Body of pancreas (tissue), 4 donors: Measurements from ENCODE around the gene AGK. TPM values are rescaled to one million over a fixed set of nuclear protein-coding genes. Genes with fewer than 3 reads are reported as not detected.

Source experiments
- ATAC-seq: fragments of 150-250 bp; one replicate; pipeline ENCODE4 v1.9.1; 2016
- DNase-seq, 4 donors: peaks; one replicate each; pipeline ENCODE4 v3.0.0-alpha.2; 2019
- H3K27ac ChIP-seq, 4 donors: fragments of 200-600 bp; sonication (generic); 1 replicate in 3 of 4; 2 replicates in 1 of 4; pipeline versions ENCODE4 v1.5.1 to v1.6.1; 2016 to 2019; ENCODE audit warnings: mild to moderate bottlenecking in 1 of 4, mixed read lengths in 1 of 4, moderate library complexity in 1 of 4
- H3K27me3 ChIP-seq, 2 donors: fragments of 200-600 bp; sonication (generic); one replicate each; pipeline ENCODE4 v1.6.0; 2016; ENCODE audit warnings: mild to moderate bottlenecking in 1 of 2
- H3K36me3 ChIP-seq, 2 donors: fragments of 200-600 bp; sonication (generic); replicated peaks in 1 of 2; 2 replicates each; pipeline ENCODE4 v1.5.1; 2016; ENCODE audit warnings: low read depth in 2 of 2; ENCODE audit not compliant: insufficient read depth in 1 of 2
- H3K4me1 ChIP-seq: fragments of 200-600 bp; sonication (generic); one replicate; pipeline ENCODE4 v1.6.0; 2016
- H3K4me3 ChIP-seq, 2 donors: fragments of 200-600 bp; sonication (generic); 1 replicate in 1 of 2; 2 replicates in 1 of 2; pipeline ENCODE4 v1.5.1; 2016 to 2019
- H3K9me3 ChIP-seq, 3 donors: fragments of 200-600 bp; sonication (generic); 1 replicate in 2 of 3; 2 replicates in 1 of 3; pipeline ENCODE4 v1.5.1; 2016
- POLR2A ChIP-seq, 3 donors: fragments of 450-650 bp; IDR thresholded peaks; one replicate each; pipeline ENCODE4 v1.6.1; 2016; ENCODE audit warnings: antibody characterized with exemption in 3 of 3, mild to moderate bottlenecking in 2 of 3
- WGBS, 2 donors: methylation state at CpG; one replicate each; pipeline ENCODE4 v1.1.5; 2017; 5-methylcytosine and 5-hydroxymethylcytosine counted together
- intact Hi-C: fragments of 100-400 bp; cut with DNase I; formaldehyde crosslinking; loops from one replicate; pipeline ENCODE4 v1.15.1; 2023
- total RNA-seq, 2 donors: library from RNA; depleted of rRNA; stranded (reverse); fragments of >200 nt; gene quantifications; one replicate each; pipeline ENCODE4 v1.1.0, GENCODE V29; 2016
- TF ChIP-seq, protein P1 (sequence below), 7 experiments: fragments of 450-650 bp in 4 of 7; fragments of 200-600 bp in 3 of 7; sonication (generic) in 3 of 7; IDR thresholded peaks; one replicate each; pipeline ENCODE4 v1.5.1; 2016 to 2019; ENCODE audit warnings: antibody characterized with exemption in 7 of 7

The AGK gene
- total RNA-seq, 2 donors from 2014 or later, result 12.7 to 30.7 TPM

DNA sequence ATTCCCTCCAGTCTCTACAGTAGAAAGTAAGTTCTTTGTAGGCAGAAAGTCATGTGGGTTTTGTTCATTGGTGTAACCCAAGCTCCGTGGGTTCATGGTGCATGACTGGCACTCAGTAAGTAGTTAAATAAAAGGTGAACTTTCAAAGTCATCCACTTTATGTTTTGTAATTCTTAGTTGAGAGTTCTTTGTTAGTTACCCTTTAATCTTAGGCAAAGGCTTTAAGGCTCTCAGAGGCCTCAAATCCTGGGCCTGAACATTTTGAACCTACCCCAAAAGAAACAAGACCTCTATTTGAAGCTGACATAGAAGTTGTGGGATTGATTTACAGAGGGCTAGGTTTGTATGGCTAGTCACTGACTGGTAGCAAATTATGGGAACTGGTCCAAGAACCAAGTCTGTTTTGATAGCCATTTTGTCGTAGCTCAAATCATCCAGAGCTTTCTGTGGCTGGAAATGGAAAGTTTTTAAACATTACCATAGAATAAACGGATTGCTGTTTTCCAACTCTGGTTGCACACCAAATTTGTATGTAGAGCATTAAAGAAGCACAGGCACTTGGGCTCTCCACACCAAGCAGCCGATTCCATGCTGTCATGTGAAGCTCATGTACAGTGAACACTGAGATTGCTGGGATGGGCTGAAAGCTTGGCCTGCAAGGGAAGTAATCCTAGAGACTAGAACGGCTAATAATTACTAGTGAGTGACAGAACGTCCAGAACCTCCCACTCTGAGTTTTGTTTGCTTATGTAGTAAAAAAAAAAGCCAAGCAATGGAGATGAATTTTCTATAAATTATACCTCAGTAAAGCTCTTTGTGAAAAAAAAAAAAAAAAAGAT lies 97.3 kb downstream of the AGK start:
- ATAC-seq, result no peak
- TF ChIP-seq, protein P1, sequence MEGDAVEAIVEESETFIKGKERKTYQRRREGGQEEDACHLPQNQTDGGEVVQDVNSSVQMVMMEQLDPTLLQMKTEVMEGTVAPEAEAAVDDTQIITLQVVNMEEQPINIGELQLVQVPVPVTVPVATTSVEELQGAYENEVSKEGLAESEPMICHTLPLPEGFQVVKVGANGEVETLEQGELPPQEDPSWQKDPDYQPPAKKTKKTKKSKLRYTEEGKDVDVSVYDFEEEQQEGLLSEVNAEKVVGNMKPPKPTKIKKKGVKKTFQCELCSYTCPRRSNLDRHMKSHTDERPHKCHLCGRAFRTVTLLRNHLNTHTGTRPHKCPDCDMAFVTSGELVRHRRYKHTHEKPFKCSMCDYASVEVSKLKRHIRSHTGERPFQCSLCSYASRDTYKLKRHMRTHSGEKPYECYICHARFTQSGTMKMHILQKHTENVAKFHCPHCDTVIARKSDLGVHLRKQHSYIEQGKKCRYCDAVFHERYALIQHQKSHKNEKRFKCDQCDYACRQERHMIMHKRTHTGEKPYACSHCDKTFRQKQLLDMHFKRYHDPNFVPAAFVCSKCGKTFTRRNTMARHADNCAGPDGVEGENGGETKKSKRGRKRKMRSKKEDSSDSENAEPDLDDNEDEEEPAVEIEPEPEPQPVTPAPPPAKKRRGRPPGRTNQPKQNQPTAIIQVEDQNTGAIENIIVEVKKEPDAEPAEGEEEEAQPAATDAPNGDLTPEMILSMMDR (IDR thresholded peaks at IDR 0.05), result no peak
- no peak for TF ChIP-seq POLR2A (IDR thresholded peaks at IDR 0.05)
- intact Hi-C loops, result no loop called here
- peaks cover 0 to 3% of the 10 kb centered on the region in 2 donors for H3K36me3 ChIP-seq
- no peak overlapping the region for H3K27ac ChIP-seq
- peaks cover 8% of the 10 kb centered on the region for H3K4me1 ChIP-seq
- no peaks in the 10 kb centered on the region for H3K9me3 ChIP-seq
- no peak for DNase-seq
- H3K4me3 ChIP-seq, result no peak overlapping the region
- WGBS, 2 donors, result 60 to 63% methylated on average over 6 of the region's 6 CpGs
- H3K27me3 ChIP-seq, result no peaks in the 10 kb centered on the region

DNA sequence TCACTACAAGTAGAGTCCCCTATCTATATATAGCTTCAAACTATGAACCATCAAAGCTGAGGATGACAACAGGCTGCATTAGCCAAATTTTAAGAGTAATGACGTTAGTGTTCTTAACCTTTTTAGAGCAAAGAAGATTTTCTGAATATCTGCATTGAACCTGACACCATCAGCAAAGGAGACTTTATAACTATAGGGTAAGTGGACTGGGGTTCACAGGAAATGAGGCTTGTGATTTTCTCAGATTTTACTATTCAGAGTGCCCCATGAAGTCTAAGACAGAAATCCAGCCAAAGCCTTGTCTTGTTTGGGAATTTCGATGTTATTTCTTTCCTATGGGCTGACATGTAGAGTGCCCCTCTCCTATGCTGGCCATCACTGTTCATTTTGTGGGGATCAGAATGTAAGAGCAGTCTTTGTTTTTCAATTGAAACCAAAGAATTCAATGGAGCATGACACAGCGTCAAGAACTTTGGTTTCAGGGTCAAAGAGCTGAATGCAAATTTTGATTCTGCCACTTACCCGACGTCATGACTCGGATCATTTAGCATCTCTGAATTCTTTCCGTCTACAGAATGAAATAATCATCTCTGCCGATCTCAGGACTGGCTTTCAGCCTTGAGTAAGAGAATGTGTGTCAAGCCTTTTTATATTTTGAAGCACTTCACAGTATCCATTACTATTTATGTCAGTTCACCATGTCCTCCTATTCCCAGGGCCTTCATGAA lies 98.1 kb downstream of the AGK start:
- ATAC-seq (no peak), DNase-seq (no peak)
- Histone ChIP-seq H3K9me3 (no peaks in the 10 kb centered on the region), H3K27me3 (no peaks in the 10 kb centered on the region), H3K4me1 (peaks cover 10% of the 10 kb centered on the region), H3K4me3 (no peak overlapping the region), H3K36me3 (peaks cover 0 to 3% of the 10 kb centered on the region in 2 donors), H3K27ac (no peak overlapping the region)
- intact Hi-C loops, result no loop called here
- TF ChIP-seq, protein P1 (IDR thresholded peaks at IDR 0.05), result no peak
- TF ChIP-seq POLR2A (IDR thresholded peaks at IDR 0.05), result no peak
- WGBS, 2 donors, result 70 to 75% methylated on average over 8 of the region's 8 CpGs

DNA sequence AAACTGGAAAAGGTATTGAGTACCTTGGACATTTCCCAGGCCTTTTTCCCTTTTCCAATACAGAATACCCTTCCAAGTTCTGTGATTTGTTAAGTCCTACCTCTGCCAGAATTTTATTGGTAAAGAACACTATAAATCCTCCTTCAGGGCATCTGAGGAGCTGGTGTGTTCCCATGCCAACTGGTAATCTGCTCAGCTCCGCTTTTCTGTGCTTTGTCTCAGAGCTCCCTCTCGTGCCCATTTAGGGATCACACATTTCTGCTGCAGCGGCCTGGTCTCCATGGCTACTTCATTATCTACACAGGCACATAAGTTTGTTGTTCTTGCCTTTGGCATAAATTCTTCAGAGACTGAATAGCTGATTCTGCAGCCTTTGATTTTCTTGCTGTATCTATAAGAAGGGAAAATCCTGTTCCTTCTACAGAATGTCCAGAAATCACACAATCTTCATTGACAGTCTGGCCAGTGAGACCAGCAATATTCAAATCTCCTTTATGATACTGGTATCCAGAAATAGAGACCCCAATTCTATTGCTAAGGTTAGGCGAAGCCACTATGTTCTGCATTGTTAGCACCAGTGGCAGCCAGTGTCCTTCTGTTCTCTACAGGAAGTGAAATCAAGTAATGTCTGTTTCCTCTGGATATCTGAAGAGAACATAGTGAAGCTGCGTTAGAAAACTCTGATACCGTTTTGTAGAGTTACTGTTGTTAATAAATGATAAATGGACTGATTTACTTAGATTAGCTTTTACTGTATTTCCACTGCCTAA lies 98.8 kb downstream of the AGK start:
- Histone ChIP-seq H3K4me3 (no peak overlapping the region), H3K4me1 (peaks cover 14% of the 10 kb centered on the region), H3K9me3 (no peaks in the 10 kb centered on the region), H3K27ac (peak overlapping the region in 1 of 4 donors; percentile 3), H3K27me3 (no peaks in the 10 kb centered on the region), H3K36me3 (peaks cover 0 to 3% of the 10 kb centered on the region in 2 donors)
- WGBS, 2 donors, result 29 to 39% methylated on average over 6 of the region's 6 CpGs
- intact Hi-C loops, result no loop called here
- DNase-seq (peak; percentile 69 to 83 (median 76)), ATAC-seq (peak; percentile 92)
- TF ChIP-seq, protein P1 (IDR thresholded peaks at IDR 0.05), result peak in 6 of 7 experiments; percentile 54 to 75 (median 69)
- no peak for TF ChIP-seq POLR2A (IDR thresholded peaks at IDR 0.05)

DNA sequence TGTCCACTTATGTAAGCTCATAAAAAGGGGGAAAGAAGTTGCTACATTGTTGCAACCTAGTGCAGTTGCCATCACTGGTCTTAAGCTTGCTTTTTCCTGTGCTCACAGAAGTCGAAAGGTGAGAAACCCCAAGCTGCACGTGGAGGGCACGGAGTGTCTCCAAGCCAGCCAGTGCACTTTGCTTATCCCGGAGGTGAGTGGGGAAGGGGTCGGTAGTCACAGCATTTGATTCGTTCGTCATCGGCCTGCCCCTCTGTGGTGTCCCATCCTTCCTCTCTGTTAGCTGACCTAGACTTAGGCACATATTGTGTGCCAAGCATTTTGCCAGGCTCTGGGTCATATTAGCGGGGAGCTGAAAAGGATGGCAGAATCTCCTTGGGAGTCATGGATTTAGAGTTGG lies 100.2 kb downstream of the AGK start:
- ATAC-seq, result no peak
- no peak overlapping the region for H3K4me3 ChIP-seq
- H3K9me3 ChIP-seq, result no peaks in the 10 kb centered on the region
- H3K27me3 ChIP-seq, result no peaks in the 10 kb centered on the region
- H3K36me3 ChIP-seq, result peaks cover 0 to 5% of the 10 kb centered on the region in 2 donors
- intact Hi-C loops, result no loop called here
- TF ChIP-seq POLR2A (IDR thresholded peaks at IDR 0.05), result no peak
- TF ChIP-seq, protein P1 (IDR thresholded peaks at IDR 0.05), result no peak
- H3K4me1 ChIP-seq, result peaks cover 14% of the 10 kb centered on the region
- no peak for DNase-seq
- WGBS, 2 donors, result 86 to 95% methylated on average over 9 of the region's 9 CpGs
- H3K27ac ChIP-seq, result no peak overlapping the region
